ENCODE data around the gene FBXW4. TPM values are rescaled to one million over a fixed set of nuclear protein-coding genes. Genes with fewer than 3 reads are reported as not detected.
"Not testable (repeated sequence)": the region's sequence is repeated elsewhere in the genome, so short reads cannot be mapped to it uniquely, and the experiment has no call there.

Gene FBXW4
- total and polyA plus RNA-seq, 2 donors (not counting 1 experiment from before 2014, with no cell fraction given) = 32.7 to 60.8 TPM

DNA sequence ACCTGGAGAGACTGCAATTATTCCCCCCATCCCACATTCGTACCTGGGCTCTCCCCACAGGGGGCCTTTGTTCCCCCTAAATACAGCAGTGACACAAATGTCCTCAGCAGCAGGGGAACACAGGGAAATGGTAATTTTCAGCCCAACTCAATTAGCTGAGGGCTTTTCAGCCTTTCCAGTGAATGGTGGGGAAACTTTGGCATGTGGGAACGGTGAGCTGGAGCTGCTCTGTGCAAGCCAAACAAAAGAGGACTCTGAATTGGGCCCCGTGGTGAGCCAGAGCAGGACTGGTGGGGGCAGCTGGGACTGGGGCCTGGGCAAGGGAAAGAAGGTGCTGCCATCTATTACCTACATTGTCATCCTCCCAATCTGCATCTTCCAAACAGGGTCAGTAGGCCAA lies 51.0 kb downstream of the FBXW4 start:
- H3K79me2 ChIP-seq (ENCODE audit: control insufficient read depth, insufficient read depth, low read length) = no peaks in the 10 kb centered on the region
- no peaks in the 10 kb centered on the region for H4K20me1 ChIP-seq (ENCODE audit: control insufficient read depth, extremely low read depth, insufficient read depth, low read length)
- TF ChIP-seq, protein P1, sequence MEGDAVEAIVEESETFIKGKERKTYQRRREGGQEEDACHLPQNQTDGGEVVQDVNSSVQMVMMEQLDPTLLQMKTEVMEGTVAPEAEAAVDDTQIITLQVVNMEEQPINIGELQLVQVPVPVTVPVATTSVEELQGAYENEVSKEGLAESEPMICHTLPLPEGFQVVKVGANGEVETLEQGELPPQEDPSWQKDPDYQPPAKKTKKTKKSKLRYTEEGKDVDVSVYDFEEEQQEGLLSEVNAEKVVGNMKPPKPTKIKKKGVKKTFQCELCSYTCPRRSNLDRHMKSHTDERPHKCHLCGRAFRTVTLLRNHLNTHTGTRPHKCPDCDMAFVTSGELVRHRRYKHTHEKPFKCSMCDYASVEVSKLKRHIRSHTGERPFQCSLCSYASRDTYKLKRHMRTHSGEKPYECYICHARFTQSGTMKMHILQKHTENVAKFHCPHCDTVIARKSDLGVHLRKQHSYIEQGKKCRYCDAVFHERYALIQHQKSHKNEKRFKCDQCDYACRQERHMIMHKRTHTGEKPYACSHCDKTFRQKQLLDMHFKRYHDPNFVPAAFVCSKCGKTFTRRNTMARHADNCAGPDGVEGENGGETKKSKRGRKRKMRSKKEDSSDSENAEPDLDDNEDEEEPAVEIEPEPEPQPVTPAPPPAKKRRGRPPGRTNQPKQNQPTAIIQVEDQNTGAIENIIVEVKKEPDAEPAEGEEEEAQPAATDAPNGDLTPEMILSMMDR (conservative IDR thresholded peaks at IDR 0.05 in 1 of 2, IDR thresholded peaks at IDR 0.05 in 1 of 2; ENCODE audit: low read depth in 1 of 2, low read length in 2 of 2) = no peak
- no peak for TF ChIP-seq EZH2 (IDR thresholded peaks at IDR 0.05; ENCODE audit: low read length, missing control alignments)
- H3K4me1 ChIP-seq (ENCODE audit: control insufficient read depth, extremely low read depth, insufficient read depth, low read length) = no peaks in the 10 kb centered on the region
- H3K9ac ChIP-seq (ENCODE audit: insufficient read depth, low read length) = no peak overlapping the region
- no peak overlapping the region for H3K27ac ChIP-seq (ENCODE audit: insufficient read depth, low read length)
- no peaks in the 10 kb centered on the region for H3K36me3 ChIP-seq (ENCODE audit: control insufficient read depth, insufficient read depth, low read length)
- no peak overlapping the region for H3K4me2 ChIP-seq (ENCODE audit: extremely low read depth, insufficient read depth, low read length)
- no peak for DNase-seq (ENCODE audit: low read depth in 2 of 2)
- no peaks in the 10 kb centered on the region for H3K27me3 ChIP-seq (ENCODE audit: control insufficient read depth, insufficient read depth, low read length)
- no peaks in the 10 kb centered on the region for H3K9me3 ChIP-seq (ENCODE audit: control insufficient read depth, insufficient read depth, low read depth, low read length)
- H3K4me3 ChIP-seq (replicated peaks in 1 of 4; ENCODE audit: control extremely low read depth in 1 of 4, insufficient read depth in 1 of 4, low read depth in 3 of 4, low read length in 4 of 4) = no peak overlapping the region
- H2AFZ ChIP-seq (ENCODE audit: low read length) = no peak overlapping the region

DNA sequence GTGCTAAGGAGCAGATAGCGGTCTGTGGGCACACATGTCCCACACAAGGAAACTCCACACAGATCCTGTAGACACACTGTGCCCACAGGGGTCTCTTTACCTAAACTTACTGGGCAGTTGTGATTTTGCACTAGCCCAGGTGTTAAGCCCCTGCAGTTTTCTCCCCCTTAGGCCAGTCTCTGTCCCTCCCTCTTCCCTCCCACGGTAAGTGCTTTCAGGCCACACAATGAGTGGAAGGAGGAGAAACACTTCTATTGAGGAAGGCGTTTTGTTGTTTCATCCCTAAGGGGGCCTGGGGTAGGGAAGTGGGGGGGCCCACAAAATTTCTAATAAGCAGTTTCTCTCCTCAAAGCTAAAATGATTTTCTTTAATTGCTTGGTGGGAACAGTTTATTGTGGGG lies 51.4 kb downstream of the FBXW4 start:
- H4K20me1 ChIP-seq (ENCODE audit: control insufficient read depth, extremely low read depth, insufficient read depth, low read length) = no peaks in the 10 kb centered on the region
- H3K9ac ChIP-seq (ENCODE audit: insufficient read depth, low read length) = no peak overlapping the region
- H3K27ac ChIP-seq (ENCODE audit: insufficient read depth, low read length) = no peak overlapping the region
- H3K36me3 ChIP-seq (ENCODE audit: control insufficient read depth, insufficient read depth, low read length) = no peaks in the 10 kb centered on the region
- H3K4me2 ChIP-seq (ENCODE audit: extremely low read depth, insufficient read depth, low read length) = no peak overlapping the region
- H3K4me3 ChIP-seq (replicated peaks in 1 of 4; ENCODE audit: control extremely low read depth in 1 of 4, insufficient read depth in 1 of 4, low read depth in 3 of 4, low read length in 4 of 4) = no peak overlapping the region
- no peak for DNase-seq (ENCODE audit: low read depth in 2 of 2)
- H2AFZ ChIP-seq (ENCODE audit: low read length) = no peak overlapping the region
- no peaks in the 10 kb centered on the region for H3K79me2 ChIP-seq (ENCODE audit: control insufficient read depth, insufficient read depth, low read length)
- no peaks in the 10 kb centered on the region for H3K4me1 ChIP-seq (ENCODE audit: control insufficient read depth, extremely low read depth, insufficient read depth, low read length)
- no peaks in the 10 kb centered on the region for H3K9me3 ChIP-seq (ENCODE audit: control insufficient read depth, insufficient read depth, low read depth, low read length)
- H3K27me3 ChIP-seq (ENCODE audit: control insufficient read depth, insufficient read depth, low read length) = no peaks in the 10 kb centered on the region
- no peak for TF ChIP-seq EZH2 (IDR thresholded peaks at IDR 0.05; ENCODE audit: low read length, missing control alignments)
- TF ChIP-seq, protein P1 (conservative IDR thresholded peaks at IDR 0.05 in 1 of 2, IDR thresholded peaks at IDR 0.05 in 1 of 2; ENCODE audit: low read depth in 1 of 2, low read length in 2 of 2) = no peak

DNA sequence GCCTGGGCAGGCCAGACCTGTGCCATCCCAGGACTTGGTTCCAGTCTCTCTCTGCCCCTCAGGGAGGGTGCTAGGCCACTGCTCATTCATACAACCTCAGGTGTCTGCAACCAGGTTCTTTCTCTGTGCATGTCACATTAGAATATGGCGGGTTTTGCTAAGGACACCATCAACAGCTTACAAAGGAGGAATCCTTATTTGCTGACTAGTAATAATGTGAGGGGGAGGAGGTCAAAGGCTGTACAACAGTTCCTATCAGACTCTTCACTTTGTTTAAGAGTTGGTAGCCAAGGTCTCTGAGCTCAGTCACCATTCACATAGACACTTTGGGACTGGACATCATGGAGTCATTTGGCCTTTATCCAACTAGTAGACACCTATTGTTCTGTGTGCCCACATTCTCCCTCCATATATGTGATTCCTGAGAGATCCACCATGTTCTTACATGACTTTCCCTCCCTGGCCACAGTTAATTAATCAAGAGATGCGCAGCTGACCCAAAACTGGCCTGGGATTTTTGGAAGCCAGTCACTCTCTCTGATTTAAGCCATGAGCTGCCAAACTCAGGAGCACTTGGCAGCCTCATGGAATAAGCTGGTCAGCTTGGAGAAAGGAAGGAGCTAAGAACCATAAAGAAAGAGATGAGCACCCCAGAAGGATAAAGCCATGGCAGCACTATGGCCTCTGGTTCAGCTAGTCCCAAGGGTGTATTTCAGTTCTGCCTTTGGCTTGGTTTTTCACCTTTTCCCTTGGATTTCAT lies 55.6 kb downstream of the FBXW4 start:
- no peak overlapping the region for H3K27ac ChIP-seq (ENCODE audit: insufficient read depth, low read length)
- no peaks in the 10 kb centered on the region for H3K79me2 ChIP-seq (ENCODE audit: control insufficient read depth, insufficient read depth, low read length)
- no peak overlapping the region for H3K4me3 ChIP-seq (replicated peaks in 1 of 4; ENCODE audit: control extremely low read depth in 1 of 4, insufficient read depth in 1 of 4, low read depth in 3 of 4, low read length in 4 of 4)
- no peaks in the 10 kb centered on the region for H4K20me1 ChIP-seq (ENCODE audit: control insufficient read depth, extremely low read depth, insufficient read depth, low read length)
- H3K4me1 ChIP-seq (ENCODE audit: control insufficient read depth, extremely low read depth, insufficient read depth, low read length) = no peaks in the 10 kb centered on the region
- no peak overlapping the region for H3K4me2 ChIP-seq (ENCODE audit: extremely low read depth, insufficient read depth, low read length)
- TF ChIP-seq, protein P1 (conservative IDR thresholded peaks at IDR 0.05 in 1 of 2, IDR thresholded peaks at IDR 0.05 in 1 of 2; ENCODE audit: low read depth in 1 of 2, low read length in 2 of 2) = no peak
- TF ChIP-seq EZH2 (IDR thresholded peaks at IDR 0.05; ENCODE audit: low read length, missing control alignments) = no peak
- H3K9ac ChIP-seq (ENCODE audit: insufficient read depth, low read length) = no peak overlapping the region
- no peak overlapping the region for H2AFZ ChIP-seq (ENCODE audit: low read length)
- H3K27me3 ChIP-seq (ENCODE audit: control insufficient read depth, insufficient read depth, low read length) = no peaks in the 10 kb centered on the region
- no peak for DNase-seq (ENCODE audit: low read depth in 2 of 2)
- H3K36me3 ChIP-seq (ENCODE audit: control insufficient read depth, insufficient read depth, low read length) = no peaks in the 10 kb centered on the region
- no peaks in the 10 kb centered on the region for H3K9me3 ChIP-seq (ENCODE audit: control insufficient read depth, insufficient read depth, low read depth, low read length)

DNA sequence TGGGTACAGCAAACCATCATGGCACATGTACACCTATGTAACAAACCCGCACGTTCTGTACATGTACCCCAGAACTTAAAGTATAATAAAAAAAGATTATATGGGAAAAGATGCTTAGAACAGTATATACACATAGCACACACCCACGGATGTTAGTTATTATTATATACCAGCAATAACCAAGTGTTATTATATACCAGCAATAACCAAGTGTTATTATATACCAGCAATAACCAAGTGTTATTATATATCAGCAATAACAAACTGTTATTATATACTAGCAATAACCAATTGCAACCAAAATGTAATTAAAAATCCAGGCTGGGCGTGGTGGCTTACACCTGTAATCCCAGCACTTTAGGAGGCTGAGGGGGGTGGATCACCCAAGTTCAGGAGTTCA lies 61.5 kb downstream of the FBXW4 start:
- not testable (repeated sequence) for H3K36me3 ChIP-seq (ENCODE audit: control insufficient read depth, insufficient read depth, low read length); H3K27me3 ChIP-seq (ENCODE audit: control insufficient read depth, insufficient read depth, low read length); H4K20me1 ChIP-seq (ENCODE audit: control insufficient read depth, extremely low read depth, insufficient read depth, low read length); H3K4me1 ChIP-seq (ENCODE audit: control insufficient read depth, extremely low read depth, insufficient read depth, low read length); H3K4me2 ChIP-seq (ENCODE audit: extremely low read depth, insufficient read depth, low read length); H3K27ac ChIP-seq (ENCODE audit: insufficient read depth, low read length); H2AFZ ChIP-seq (ENCODE audit: low read length); DNase-seq (ENCODE audit: low read depth in 2 of 2); H3K4me3 ChIP-seq (replicated peaks in 1 of 4; ENCODE audit: control extremely low read depth in 1 of 4, insufficient read depth in 1 of 4, low read depth in 3 of 4, low read length in 4 of 4); H3K79me2 ChIP-seq (ENCODE audit: control insufficient read depth, insufficient read depth, low read length); H3K9me3 ChIP-seq (ENCODE audit: control insufficient read depth, insufficient read depth, low read depth, low read length); H3K9ac ChIP-seq (ENCODE audit: insufficient read depth, low read length)
